GM12864 (cell line): ENCODE data around the gene ZNF155.

Experiments used
- DNase-seq: peaks from one replicate; pipeline ENCODE4 v3.0.0-alpha.2; 2011; ENCODE audit warnings: low read depth
- H3K4me3 ChIP-seq: 2 replicates; pipeline ENCODE4 v1.5.1; 2011; ENCODE audit warnings: mild to moderate bottlenecking, low read depth, low read length, control low read depth
- TF ChIP-seq, protein P1 (sequence below): IDR thresholded peaks from 2 replicates; pipeline ENCODE4 v1.5.1; 2011; ENCODE audit warnings: low read depth, mild to moderate bottlenecking, moderate library complexity, low read length, control low read depth, inconsistent platforms; ENCODE audit errors: missing control alignments

ZNF155 gene

DNA sequence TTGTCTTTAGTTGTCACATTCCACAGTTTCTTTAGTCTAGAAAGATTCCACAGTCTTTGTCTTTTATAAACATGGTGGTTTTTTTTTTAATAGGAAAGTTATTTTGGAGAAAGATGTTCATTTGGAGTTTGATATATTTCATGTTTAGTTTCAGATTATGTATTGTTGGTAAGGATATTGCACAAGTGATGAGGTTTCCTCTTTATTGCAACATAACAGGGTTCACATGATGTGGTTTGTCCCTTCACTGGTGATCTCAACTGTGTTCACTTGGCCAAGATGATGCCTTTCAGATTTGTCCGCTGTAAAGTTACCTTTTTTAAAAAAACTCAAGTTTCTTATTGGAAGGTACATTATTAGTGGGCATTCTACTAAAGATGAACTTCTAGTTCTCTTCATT is 22.0 kb downstream of the ZNF155 start:
- DNase-seq, result no peak
- H3K4me3 ChIP-seq, result no peak overlapping the region
- TF ChIP-seq, protein P1, sequence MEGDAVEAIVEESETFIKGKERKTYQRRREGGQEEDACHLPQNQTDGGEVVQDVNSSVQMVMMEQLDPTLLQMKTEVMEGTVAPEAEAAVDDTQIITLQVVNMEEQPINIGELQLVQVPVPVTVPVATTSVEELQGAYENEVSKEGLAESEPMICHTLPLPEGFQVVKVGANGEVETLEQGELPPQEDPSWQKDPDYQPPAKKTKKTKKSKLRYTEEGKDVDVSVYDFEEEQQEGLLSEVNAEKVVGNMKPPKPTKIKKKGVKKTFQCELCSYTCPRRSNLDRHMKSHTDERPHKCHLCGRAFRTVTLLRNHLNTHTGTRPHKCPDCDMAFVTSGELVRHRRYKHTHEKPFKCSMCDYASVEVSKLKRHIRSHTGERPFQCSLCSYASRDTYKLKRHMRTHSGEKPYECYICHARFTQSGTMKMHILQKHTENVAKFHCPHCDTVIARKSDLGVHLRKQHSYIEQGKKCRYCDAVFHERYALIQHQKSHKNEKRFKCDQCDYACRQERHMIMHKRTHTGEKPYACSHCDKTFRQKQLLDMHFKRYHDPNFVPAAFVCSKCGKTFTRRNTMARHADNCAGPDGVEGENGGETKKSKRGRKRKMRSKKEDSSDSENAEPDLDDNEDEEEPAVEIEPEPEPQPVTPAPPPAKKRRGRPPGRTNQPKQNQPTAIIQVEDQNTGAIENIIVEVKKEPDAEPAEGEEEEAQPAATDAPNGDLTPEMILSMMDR, result no peak

DNA sequence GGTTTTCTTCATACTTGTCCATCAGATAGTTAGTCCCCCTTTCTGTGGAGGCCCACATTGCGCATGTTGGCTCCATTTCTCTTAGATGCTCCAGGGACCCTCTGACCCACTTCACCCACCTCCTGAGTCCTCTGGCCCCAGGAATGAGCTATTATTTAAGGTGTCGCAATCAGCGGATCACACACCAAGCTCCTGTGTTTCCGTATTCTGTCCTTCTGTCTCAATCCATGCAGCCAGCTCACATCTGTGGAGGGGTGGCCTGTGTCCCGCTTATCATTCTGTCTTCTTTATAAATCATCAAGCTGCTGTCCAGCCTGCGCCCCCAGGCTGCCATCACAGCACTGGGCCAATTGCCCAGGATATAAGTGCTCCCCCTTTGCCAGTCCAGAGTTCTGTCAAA is 23.5 kb downstream of the ZNF155 start:
- no peak overlapping the region for H3K4me3 ChIP-seq
- TF ChIP-seq, protein P1, result no peak
- no peak for DNase-seq

- TF ChIP-seq, protein P1, result no peak
- no peak for DNase-seq
- no peak overlapping the region for H3K4me3 ChIP-seq
Measured at GRCh38 chr19:44010468-44010867, 26.5 kb downstream of the ZNF155 start.

DNA sequence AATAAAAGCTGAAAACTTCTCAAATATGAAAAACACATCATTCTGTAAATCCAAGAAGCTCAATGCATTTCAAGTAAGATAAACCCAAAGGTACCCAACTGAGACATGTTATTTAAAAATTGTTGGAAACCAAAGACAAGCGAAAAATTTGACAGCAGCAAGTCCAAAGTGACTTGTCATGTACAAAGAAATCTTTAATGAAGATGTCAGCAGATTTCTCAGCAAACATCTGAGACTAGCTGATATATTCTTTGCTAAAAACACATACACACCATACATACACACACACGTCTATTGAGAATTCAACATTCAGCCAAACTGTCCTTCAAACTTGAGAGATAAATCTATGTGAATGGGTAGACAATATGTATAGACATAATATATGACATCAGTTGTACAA is 35.5 kb downstream of the ZNF155 start:
- TF ChIP-seq, protein P1, result no peak
- no peak for DNase-seq
- H3K4me3 ChIP-seq, result no peak overlapping the region

DNA sequence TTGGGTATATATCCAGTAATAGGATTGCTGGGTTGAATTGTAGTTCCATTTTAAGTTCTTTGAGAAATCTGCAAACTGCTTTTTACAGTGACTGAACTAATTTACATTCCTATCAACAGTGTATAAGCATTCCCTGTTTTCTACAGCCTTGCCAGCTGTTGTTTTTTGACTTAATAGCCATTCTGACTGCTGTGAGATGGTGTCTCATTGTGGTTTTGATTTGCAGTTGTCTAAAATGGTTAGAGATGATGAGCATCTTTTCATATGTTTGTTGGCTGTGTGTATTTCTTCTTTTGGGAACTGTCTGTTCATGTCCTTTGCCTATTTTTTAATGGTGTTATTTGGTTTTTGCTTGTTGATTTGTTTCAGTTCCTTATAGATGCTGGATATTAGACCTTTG is 37.2 kb downstream of the ZNF155 start:
- no peak for DNase-seq
- no peak overlapping the region for H3K4me3 ChIP-seq
- TF ChIP-seq, protein P1, result no peak

DNA sequence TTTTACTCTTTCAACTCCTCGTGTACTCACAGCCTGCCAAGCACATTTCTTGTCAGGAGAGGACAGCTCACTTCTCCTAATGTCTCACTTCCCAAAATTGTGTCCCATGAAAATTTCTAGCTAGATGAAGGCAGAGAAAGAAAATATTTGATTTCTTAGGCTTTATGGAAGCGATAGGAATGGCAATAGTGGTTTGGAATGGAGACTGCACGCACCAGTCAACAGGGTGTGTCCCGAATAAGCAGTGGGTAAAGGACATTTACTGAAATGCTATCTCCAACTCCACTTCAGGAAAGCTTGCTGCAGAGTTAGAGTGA is 40.9 kb downstream of the ZNF155 start:
- H3K4me3 ChIP-seq, result peak overlapping the region; percentile 72; the same call in 1 of the 2 replicates
- DNase-seq, result no peak
- TF ChIP-seq, protein P1, result no peak

DNA sequence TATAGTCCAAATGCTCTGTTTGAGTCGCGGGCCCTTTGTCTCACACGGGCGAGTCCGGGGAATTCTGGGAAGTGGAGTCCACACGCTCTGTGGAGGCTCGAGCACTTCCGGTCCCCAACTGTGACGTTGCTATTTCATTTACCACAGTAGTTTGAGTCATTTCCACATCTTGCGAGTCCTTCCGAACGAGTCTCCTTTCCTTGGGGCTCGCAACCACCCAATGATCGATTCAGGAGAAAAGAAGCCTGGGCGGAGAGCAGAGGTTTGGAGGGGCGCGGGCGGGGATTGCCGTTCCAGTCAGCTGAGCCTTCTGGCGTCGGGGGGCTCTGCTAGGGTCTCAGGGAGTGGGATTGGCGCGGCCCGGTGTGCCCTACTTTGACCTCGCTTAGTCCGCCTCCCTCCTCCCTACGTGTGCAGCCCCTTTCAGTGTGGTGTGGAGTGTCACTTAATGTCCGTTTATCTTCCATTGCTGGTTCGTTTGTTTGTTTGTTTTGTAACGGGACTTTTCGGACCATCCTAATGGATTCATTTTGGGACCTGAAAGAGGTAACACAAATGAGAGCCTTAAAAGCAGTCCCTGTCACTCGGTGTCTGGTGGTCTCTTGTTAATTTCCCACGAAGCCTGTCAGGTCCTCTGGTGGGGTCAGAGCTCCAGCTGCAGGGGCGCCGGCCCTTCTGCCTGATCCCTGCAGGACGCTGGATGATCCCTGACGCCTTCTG is 41.4 kb downstream of the ZNF155 start, which contains the start of gene ZNF222:
TSS of gene ZNF222 (plus strand) at position 163 of the 720 bp plus-strand sequence. CDS start at position 221, 58 bp downstream.
- TF ChIP-seq, protein P1, result no peak
- peak within 1 kb of the TSS; percentile 72 for H3K4me3 ChIP-seq
- DNase-seq, result peak; percentile 77
